Adrenal gland (tissue), 12 donors: ENCODE data around the gene MADD. TPM values are rescaled to one million over a fixed set of nuclear protein-coding genes. Genes with fewer than 3 reads are reported as not detected.

Experiments
- DNase-seq, 7 donors: peaks; one replicate each; pipeline ENCODE4 v3.0.0-alpha.2; 2019 to 2020
- H3K27ac ChIP-seq, 5 donors: fragments of 200-600 bp; sonication (generic) in 4 of 5; 1 replicate in 3 of 5; 2 replicates in 2 of 5; pipeline versions ENCODE4 v1.5.1 to v1.8.0; 2016 to 2020; ENCODE audit warnings: mild to moderate bottlenecking in 1 of 5
- H3K27me3 ChIP-seq: fragments of 200-600 bp; 2 replicates; pipeline ENCODE4 v1.8.0; 2021
- H3K36me3 ChIP-seq, 2 donors: fragments of 200-600 bp; replicated peaks in 1 of 2; 1 replicate in 1 of 2; 2 replicates in 1 of 2; pipeline versions ENCODE4 v1.5.1 to v1.8.0; 2018 to 2022
- H3K4me1 ChIP-seq, 2 donors: fragments of 200-600 bp; replicated peaks in 1 of 2; 1 replicate in 1 of 2; 2 replicates in 1 of 2; pipeline versions ENCODE4 v1.5.1 to v1.8.0; 2018 to 2021
- H3K4me3 ChIP-seq, 4 donors: fragments of 200-600 bp; sonication (generic) in 3 of 4; one replicate each; pipeline ENCODE4 v1.5.1; 2016 to 2018
- H3K9me3 ChIP-seq, 3 donors: fragments of 200-600 bp; sonication (generic) in 1 of 3; replicated peaks in 1 of 3; 1 replicate in 2 of 3; 2 replicates in 1 of 3; pipeline versions ENCODE4 v1.5.1 to v1.8.0; 2016 to 2021
- CTCF ChIP-seq, 6 experiments: fragments of 450-650 bp in 4 of 6; fragments of 200-600 bp in 2 of 6; sonication (generic) in 1 of 6; IDR thresholded peaks; 1 replicate in 5 of 6; 2 replicates in 1 of 6; pipeline versions ENCODE4 v1.5.1 to v1.8.0; 2016 to 2021; ENCODE audit warnings: antibody characterized with exemption in 6 of 6, mild to moderate bottlenecking in 2 of 6, moderate library complexity in 1 of 6
- POLR2A ChIP-seq, 2 donors: fragments of 450-650 bp; IDR thresholded peaks; one replicate each; pipeline ENCODE4 v1.6.1; 2017; ENCODE audit warnings: antibody characterized with exemption in 2 of 2, mild to moderate bottlenecking in 2 of 2, moderate library complexity in 1 of 2
- WGBS, 4 donors: extraction: QIAGEN DNeasy Blood & Tissue Kit in 2 of 4; methylation state at CpG; one replicate each; pipeline versions ENCODE4 v1.1.5 to v1.1.7; 2013 to 2017; 5-methylcytosine and 5-hydroxymethylcytosine counted together
- intact Hi-C, 2 donors: fragments of 100-400 bp; cut with DNase I; formaldehyde crosslinking; loops; one replicate each; pipeline versions ENCODE4 v1.14.1 to v1.15.0; 2022 to 2023
- polyA plus RNA-seq, 3 donors: library from polyadenylated mRNA; stranded (reverse); fragments of 200-250 nt in 2 of 3; fragments of 350-450 nt in 1 of 3; fragmentation: Illumina TruSeq in 1 of 3; extraction: RNeasy Lipid Tissue Mini Kit (QIAGEN cat#74804) in 1 of 3; gene quantifications; one replicate each; pipeline ENCODE4 v1.2.3, GENCODE V29; 2013 to 2014
- total RNA-seq, 9 donors: library from RNA; depleted of rRNA in 4 of 9; stranded (reverse); fragments of >200 nt in 4 of 9; fragments of 120-200 nt in 1 of 9; fragmentation: NEBNext Ultra II Directional in 1 of 9; extraction: Animal tissue kit (Norgen Biotek cat#: 25700) in 1 of 9; gene quantifications; one replicate each; pipeline versions ENCODE4 v1.1.0 to v1.2.4, GENCODE V29; 2013 to 2023
- donor health status: healthy with polysubstance abuse.
- donor health status: Bipolar disorder and iron deficiency.
- donor health status: DM: yes; HTN: yes; CAD: no.
- donor health status: DM: no; HTN: no; CAD: no.
- donor health status: DM: no; HTN: no; CAD: no.
- donor health status: DM: yes; HTN: yes; CAD: no.

The MADD gene
- total and polyA plus RNA-seq, 12 donors, result 33.4 to 83.0 (median 49.2) TPM

- no peaks in the 10 kb centered on the region for H3K9me3 ChIP-seq
- H3K27ac ChIP-seq, result no peak overlapping the region
- no peak for DNase-seq
- 84 to 91% (median 88%) methylated on average over 6 of the region's 6 CpGs for WGBS, 4 donors
- H3K4me1 ChIP-seq, result peaks cover 43 to 65% of the 10 kb centered on the region in 2 donors
- intact Hi-C loops, result no loop called here
- H3K4me3 ChIP-seq, result no peak overlapping the region
- TF ChIP-seq POLR2A (IDR thresholded peaks at IDR 0.05), result no peak
- TF ChIP-seq CTCF (IDR thresholded peaks at IDR 0.05), result no peak
- peaks cover 0 to under 1% of the 10 kb centered on the region in 2 donors for H3K36me3 ChIP-seq
- no peaks in the 10 kb centered on the region for H3K27me3 ChIP-seq
Observed at GRCh38 chr11:47256374-47256773, 13.6 kb upstream of the MADD start.

- intact Hi-C loops, result no loop called here
- DNase-seq, result no peak
- Histone ChIP-seq H3K4me1 (peaks cover 43 to 65% of the 10 kb centered on the region in 2 donors), H3K4me3 (peak overlapping the region in 1 of 4 donors; percentile 23), H3K27ac (peak overlapping the region; percentile 38 to 81 (median 63)), H3K9me3 (no peaks in the 10 kb centered on the region), H3K27me3 (no peaks in the 10 kb centered on the region), H3K36me3 (peaks cover 0 to 4% of the 10 kb centered on the region in 2 donors)
- WGBS, 4 donors, result 43 to 53% (median 49%) methylated on average over 2 of the region's 2 CpGs
- TF ChIP-seq POLR2A (IDR thresholded peaks at IDR 0.05) (no peak), CTCF (IDR thresholded peaks at IDR 0.05) (no peak)
Observed at GRCh38 chr11:47257177-47257516, 12.8 kb upstream of the MADD start.

GRCh38 chr11:47257517-47258316 is 12.2 kb upstream of the MADD start, which contains the start of gene NR1H3:
Gene NR1H3 (plus strand): TSS chr11:47257996. CDS start chr11:47259217, 1,221 bp downstream.
- no peaks in the 10 kb centered on the region for H3K9me3 ChIP-seq
- peak within 1 kb of the TSS; percentile 38 to 81 (median 63) for H3K27ac ChIP-seq
- H3K4me3 ChIP-seq, result peak within 1 kb of the TSS in 2 of 4 donors; percentile 23 to 44
- 3 to 17% (median 12%) methylated on average over 5 to 15 of the region's 15 CpGs for WGBS, 4 donors
- peaks cover 0 to 4% of the 10 kb centered on the region in 2 donors for H3K36me3 ChIP-seq
- intact Hi-C loops, result no loop called here
- peaks cover 43 to 65% of the 10 kb centered on the region in 2 donors for H3K4me1 ChIP-seq
- TF ChIP-seq POLR2A (IDR thresholded peaks at IDR 0.05) (peak in 1 of 2 donors; percentile 23), CTCF (IDR thresholded peaks at IDR 0.05) (peak; percentile 32 to 65 (median 56))
- H3K27me3 ChIP-seq, result no peaks in the 10 kb centered on the region
- peak; percentile 71 to 90 (median 88) for DNase-seq

- no peak for DNase-seq
- peaks cover 43 to 64% of the 10 kb centered on the region in 2 donors for H3K4me1 ChIP-seq
- 57 to 69% (median 63%) methylated on average over 8 to 11 of the region's 11 CpGs for WGBS, 4 donors
- H3K9me3 ChIP-seq, result no peaks in the 10 kb centered on the region
- intact Hi-C loops, result no loop called here
- H3K36me3 ChIP-seq, result peaks cover 0 to 4% of the 10 kb centered on the region in 2 donors
- peak overlapping the region in 2 of 4 donors; percentile 23 to 44 for H3K4me3 ChIP-seq
- H3K27me3 ChIP-seq, result no peaks in the 10 kb centered on the region
- H3K27ac ChIP-seq, result peak overlapping the region; percentile 24 to 81 (median 63)
- TF ChIP-seq POLR2A (IDR thresholded peaks at IDR 0.05) (no peak), CTCF (IDR thresholded peaks at IDR 0.05) (no peak)
Observed at GRCh38 chr11:47258317-47258902, 11.5 kb upstream of the MADD start.
